Heart right ventricle (tissue), 16 donors: ENCODE data around the gene AMHR2. TPM values are rescaled to one million over a fixed set of nuclear protein-coding genes. Genes with fewer than 3 reads are reported as not detected.

Experiments
- ATAC-seq, 8 donors: fragments of 200-7000 bp; cut with Tn5 transposase; one replicate each; pipeline ENCODE4 v1.9.1; 2020; ENCODE audit warnings: mild to moderate bottlenecking in 8 of 8, moderate library complexity in 8 of 8, moderate number of reproducible peaks in 1 of 8
- DNase-seq, 2 donors: peaks; one replicate each; pipeline ENCODE4 v3.0.0-alpha.2; 2020
- H3K27ac ChIP-seq, 10 donors: fragments of 200-600 bp; sonication (generic) in 2 of 10; one replicate each; pipeline versions ENCODE4 v1.5.0 to v1.8.0; 2020 to 2022; ENCODE audit warnings: mild to moderate bottlenecking in 3 of 10
- H3K27me3 ChIP-seq, 7 donors: fragments of 200-600 bp; one replicate each; pipeline ENCODE4 v1.8.0; 2021 to 2022; ENCODE audit warnings: mild to moderate bottlenecking in 2 of 7
- H3K36me3 ChIP-seq, 9 donors: fragments of 200-600 bp; sonication (generic) in 1 of 9; one replicate each; pipeline versions ENCODE4 v1.5.0 to v1.8.0; 2020 to 2022; ENCODE audit warnings: mild to moderate bottlenecking in 2 of 9
- H3K4me1 ChIP-seq, 9 donors: fragments of 200-600 bp; sonication (generic) in 1 of 9; one replicate each; pipeline versions ENCODE4 v1.5.0 to v1.8.0; 2020 to 2022; ENCODE audit warnings: mild to moderate bottlenecking in 4 of 9
- H3K4me3 ChIP-seq, 10 donors: fragments of 200-600 bp; sonication (generic) in 2 of 10; one replicate each; pipeline versions ENCODE4 v1.5.0 to v1.8.0; 2020 to 2022; ENCODE audit warnings: mild to moderate bottlenecking in 7 of 10, moderate library complexity in 2 of 10
- H3K9me3 ChIP-seq, 11 donors: fragments of 200-600 bp in 10 of 11; sonication (generic) in 2 of 11; one replicate each; pipeline versions ENCODE4 v1.5.0 to v1.8.0; 2013 to 2022; ENCODE audit warnings: mild to moderate bottlenecking in 2 of 11, control low read depth in 1 of 11, moderate library complexity in 1 of 11
- CTCF ChIP-seq, 9 donors: fragments of 200-600 bp; sonication (generic) in 2 of 9; IDR thresholded peaks; one replicate each; pipeline versions ENCODE4 v1.5.0 to v1.8.0; 2021 to 2022; ENCODE audit warnings: antibody characterized with exemption in 9 of 9, mild to moderate bottlenecking in 5 of 9, moderate library complexity in 1 of 9
- WGBS, 2 donors: extraction: QIAGEN DNeasy Blood & Tissue Kit; methylation state at CpG; one replicate each; pipeline ENCODE4 v1.1.7; 2013; ENCODE audit warnings: inconsistent platforms in 1 of 2; 5-methylcytosine and 5-hydroxymethylcytosine counted together
- intact Hi-C, 10 donors: fragments of 100-400 bp; cut with DNase I; formaldehyde crosslinking; loops; one replicate each; pipeline versions ENCODE4 v1.11.1 to v1.14.2; 2022
- polyA plus RNA-seq, 2 donors: library from polyadenylated mRNA; stranded (reverse); fragments of 200-250 nt; gene quantifications; one replicate each; pipeline ENCODE4 v1.2.3, GENCODE V29; 2013
- total RNA-seq, 10 donors: library from RNA; stranded (reverse); fragmentation: NEBNext Ultra II Directional in 3 of 10; extraction: Animal tissue kit (Norgen Biotek cat#: 25700) in 3 of 10; gene quantifications; one replicate each; pipeline versions ENCODE4 v1.2.1 to v1.2.4, GENCODE V29; 2021 to 2023
- donor health status: Arrhythmogenic right ventricular cardiomyopathy.
- donor health status: ischemic (EF 13 %, LVEDD 7.1; RV severe dilation, severe dysfunction).
- donor health status: healthy with polysubstance abuse.
- donor health status: DM: no; HTN: yes; CAD: no.
- donor health status: DM: no; HTN: no; CAD: no.
- donor health status: ischemic (EF 25% LVEDD 6.9; RV normal size, moderate dysfunction).
- donor health status: ischemic (EF 25% LVEDD 5.7; RV mildly dilated, moderate dysfunction).
- donor health status: healthy.
- donor health status: DM: yes; HTN: yes; CAD: no.
- donor health status: Ischemic cardiomyopathy.
- donor health status: ischemic (EF 35%, LVEDD 5.7; RV mildly dilated, moderate dysfunction).
- donor health status: nonischemic (EF 11% LVEDD 7.7; RV severe dilation, severe dysfunction).
- donor health status: DM: yes; HTN: yes; CAD: no.
- donor health status: PGD.
- donor health status: ischemic (EF 29% LVEDD 5.4; RV normal size, mild dysfunction).
- donor health status: nonischemic (EF 23%, LVEDD 6.1; RV moderate dilation, normal function).

The AMHR2 gene
- total and polyA plus RNA-seq, 12 donors: 0.24 to 0.94 (median 0.64) TPM; not detected in 7

DNA sequence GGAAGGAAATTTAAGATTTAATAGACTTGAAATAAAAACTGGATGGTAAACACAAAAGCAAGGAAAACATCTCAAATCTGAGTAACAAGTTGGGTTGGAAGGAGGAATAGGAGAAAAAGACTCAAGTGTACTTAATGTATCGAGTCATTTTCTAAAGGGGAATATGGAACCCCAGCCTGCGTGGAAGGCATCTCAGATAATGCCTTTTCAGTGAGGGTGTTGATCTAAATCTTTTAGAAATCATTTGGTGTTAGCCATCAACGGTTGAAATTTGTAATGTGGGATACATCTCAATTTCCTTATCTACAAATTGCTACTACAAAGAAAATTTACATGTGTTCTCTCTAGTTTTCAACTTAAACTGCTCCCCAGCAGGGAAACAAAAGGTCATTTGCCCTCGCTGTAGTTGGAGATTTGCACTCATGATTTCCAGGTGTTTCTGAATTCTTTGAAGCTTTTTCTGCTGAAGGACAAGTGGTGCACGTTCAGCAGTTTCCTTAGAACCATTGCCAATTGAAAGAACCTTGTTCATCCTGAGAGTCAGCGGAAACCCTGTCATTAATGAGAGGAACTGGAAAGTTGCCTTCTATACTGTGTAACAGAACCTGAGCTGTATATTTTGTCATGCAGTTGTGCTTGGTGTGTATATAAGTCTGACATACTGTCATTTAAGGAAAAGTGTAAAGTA, 30.4 kb downstream of the AMHR2 start:
- intact Hi-C loops: loop anchor here in 7 of 10 donors (2.0 to 10.0 kb wide), 5 partner anchors 38 to 53 kb away; partner anchors contain the start of genes TARBP2 (in 5 of the 7) and NPFF (in 2 of the 7)

GRCh38 chr12:53454707-53455106, 31.1 kb downstream of the AMHR2 start:
- WGBS, 2 donors: 23 to 36% methylated on average over 3 of the region's 3 CpGs
- intact Hi-C loops: loop anchor here in 6 of 10 donors (5.0 to 10.0 kb wide), 4 partner anchors 38 to 53 kb away; partner anchors contain the start of genes NPFF (in 2 of the 6) and TARBP2 (in 2 of the 6)
- Histone ChIP-seq H3K27ac (peak overlapping the region in 2 of 10 donors; percentile 2 to 97), H3K4me1 (peaks cover 3 to 47% (median 40%) of the 10 kb centered on the region in 9 donors), H3K36me3 (peaks cover 0 to 63% (median 54%) of the 10 kb centered on the region in 9 donors), H3K4me3 (peak overlapping the region in 2 of 10 donors; percentile 65 to 72), H3K9me3 (no peaks in the 10 kb centered on the region), H3K27me3 (no peaks in the 10 kb centered on the region)
- no peak for DNase-seq
- TF ChIP-seq CTCF (IDR thresholded peaks at IDR 0.05): no peak
- ATAC-seq: no peak

More for the DNA sequence above, 30.4 kb downstream of the AMHR2 start:
- Histone ChIP-seq H3K36me3 (peaks cover 0 to 57% (median 48%) of the 10 kb centered on the region in 9 donors), H3K27ac (peak overlapping the region in 5 of 10 donors; percentile 2 to 97 (median 95)), H3K4me1 (peaks cover 3 to 45% (median 34%) of the 10 kb centered on the region in 9 donors), H3K4me3 (peak overlapping the region in 8 of 10 donors; percentile 44 to 90 (median 74)), H3K27me3 (no peaks in the 10 kb centered on the region), H3K9me3 (no peaks in the 10 kb centered on the region)
- ATAC-seq (no peak), DNase-seq (no peak)
- TF ChIP-seq CTCF (IDR thresholded peaks at IDR 0.05): no peak
- WGBS, 2 donors: 18 to 19% methylated on average over 6 of the region's 6 CpGs

DNA sequence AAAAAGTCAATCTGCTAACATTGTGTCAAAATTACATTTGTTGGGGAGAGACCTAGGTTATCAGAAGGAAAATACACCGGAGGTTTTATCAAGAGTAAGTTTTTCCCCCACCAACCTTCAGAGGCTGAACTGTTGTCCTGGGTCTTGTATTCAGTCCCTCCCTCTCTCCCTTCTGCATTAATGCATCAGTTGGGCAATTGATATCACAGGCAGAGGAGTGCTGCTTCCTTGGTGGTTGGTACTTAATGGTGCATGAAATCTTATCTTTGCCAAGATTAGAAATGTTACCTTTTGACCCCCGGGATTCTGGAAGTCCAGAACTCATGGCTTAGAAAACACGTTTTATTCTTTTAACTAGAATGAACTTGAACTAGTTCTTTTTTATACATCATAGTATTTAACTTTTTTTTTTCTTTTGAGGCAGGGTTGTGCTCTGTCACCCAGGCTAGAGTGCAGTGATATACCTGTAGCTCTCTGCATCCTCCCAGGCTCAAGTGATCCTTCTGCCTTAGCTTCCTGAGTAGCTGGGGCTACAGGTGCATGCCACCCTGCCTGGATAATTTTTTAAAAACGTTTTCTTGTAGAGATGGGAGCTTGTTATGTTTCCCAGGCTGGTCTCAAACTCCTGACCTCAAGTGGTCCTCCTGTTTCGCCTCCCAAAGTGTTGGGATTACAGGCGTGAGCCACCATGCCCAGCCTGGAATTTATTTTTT, 33.2 kb downstream of the AMHR2 start:
- Histone ChIP-seq H3K27me3 (no peaks in the 10 kb centered on the region), H3K4me1 (peaks cover 5 to 61% (median 54%) of the 10 kb centered on the region in 9 donors), H3K9me3 (no peaks in the 10 kb centered on the region), H3K27ac (no peak overlapping the region), H3K4me3 (no peak overlapping the region), H3K36me3 (peaks cover 0 to 84% (median 75%) of the 10 kb centered on the region in 9 donors)
- intact Hi-C loops: loop anchor here in 2 of 10 donors (5.0 to 10.0 kb wide), 2 partner anchors 35 to 48 kb away; partner anchors contain the start of genes NPFF (in 1 of the 2) and TARBP2 (in 1 of the 2)
- ATAC-seq (no peak), DNase-seq (no peak)
- no peak for TF ChIP-seq CTCF (IDR thresholded peaks at IDR 0.05)
- 54% methylated on average over 6 of the region's 6 CpGs for WGBS, 2 donors

DNA sequence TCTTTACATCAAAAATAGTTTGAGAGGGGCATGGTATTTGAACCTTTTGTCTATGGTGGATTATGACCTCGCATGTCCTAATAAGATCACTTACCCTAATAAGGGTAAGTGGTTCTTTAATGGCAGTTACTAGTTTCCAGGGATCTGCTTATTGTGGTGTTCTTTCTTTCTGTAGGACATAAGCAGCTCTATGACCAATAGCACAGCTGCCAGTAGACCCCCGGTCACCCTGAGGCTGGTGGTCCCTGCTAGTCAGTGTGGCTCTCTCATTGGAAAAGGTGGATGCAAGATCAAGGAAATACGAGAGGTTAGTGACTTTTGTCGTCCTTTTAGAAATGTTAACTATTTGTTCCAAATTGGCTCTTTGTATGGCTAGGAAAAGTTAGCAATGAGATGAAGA, 35.4 kb downstream of the AMHR2 start:
- intact Hi-C loops: loop anchor here in 2 of 10 donors (5.0 to 10.0 kb wide), 2 partner anchors 33 to 46 kb away; partner anchors contain the start of genes NPFF (in 1 of the 2) and TARBP2 (in 1 of the 2)

More for the DNA sequence above, 35.4 kb downstream of the AMHR2 start:
- Histone ChIP-seq H3K4me1 (peaks cover 6 to 69% (median 54%) of the 10 kb centered on the region in 9 donors), H3K27ac (peak overlapping the region in 1 of 10 donors; percentile 5), H3K9me3 (no peaks in the 10 kb centered on the region), H3K36me3 (peaks cover 11 to 100% (median 98%) of the 10 kb centered on the region in 9 donors), H3K27me3 (no peaks in the 10 kb centered on the region), H3K4me3 (no peak overlapping the region)
- ATAC-seq (no peak), DNase-seq (no peak)
- WGBS, 2 donors: 58 to 68% methylated on average over 4 of the region's 4 CpGs
- TF ChIP-seq CTCF (IDR thresholded peaks at IDR 0.05): no peak
